ENCODE measurements around the gene NCDN.
A peak's percentile ranks its signal among the peaks of the same experiment; 100 is the strongest.

The NCDN gene

GRCh38 chr1:35600593-35600992 lies 43.0 kb downstream of the NCDN start:
- TF ChIP-seq, protein P1, sequence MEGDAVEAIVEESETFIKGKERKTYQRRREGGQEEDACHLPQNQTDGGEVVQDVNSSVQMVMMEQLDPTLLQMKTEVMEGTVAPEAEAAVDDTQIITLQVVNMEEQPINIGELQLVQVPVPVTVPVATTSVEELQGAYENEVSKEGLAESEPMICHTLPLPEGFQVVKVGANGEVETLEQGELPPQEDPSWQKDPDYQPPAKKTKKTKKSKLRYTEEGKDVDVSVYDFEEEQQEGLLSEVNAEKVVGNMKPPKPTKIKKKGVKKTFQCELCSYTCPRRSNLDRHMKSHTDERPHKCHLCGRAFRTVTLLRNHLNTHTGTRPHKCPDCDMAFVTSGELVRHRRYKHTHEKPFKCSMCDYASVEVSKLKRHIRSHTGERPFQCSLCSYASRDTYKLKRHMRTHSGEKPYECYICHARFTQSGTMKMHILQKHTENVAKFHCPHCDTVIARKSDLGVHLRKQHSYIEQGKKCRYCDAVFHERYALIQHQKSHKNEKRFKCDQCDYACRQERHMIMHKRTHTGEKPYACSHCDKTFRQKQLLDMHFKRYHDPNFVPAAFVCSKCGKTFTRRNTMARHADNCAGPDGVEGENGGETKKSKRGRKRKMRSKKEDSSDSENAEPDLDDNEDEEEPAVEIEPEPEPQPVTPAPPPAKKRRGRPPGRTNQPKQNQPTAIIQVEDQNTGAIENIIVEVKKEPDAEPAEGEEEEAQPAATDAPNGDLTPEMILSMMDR (conservative IDR thresholded peaks at IDR 0.05; ENCODE audit: low read depth, low read length) = no peak
- DNase-seq (ENCODE audit: low read depth) = no peak
- no peak overlapping the region for H3K4me3 ChIP-seq (ENCODE audit: low read depth, low read length)

DNA sequence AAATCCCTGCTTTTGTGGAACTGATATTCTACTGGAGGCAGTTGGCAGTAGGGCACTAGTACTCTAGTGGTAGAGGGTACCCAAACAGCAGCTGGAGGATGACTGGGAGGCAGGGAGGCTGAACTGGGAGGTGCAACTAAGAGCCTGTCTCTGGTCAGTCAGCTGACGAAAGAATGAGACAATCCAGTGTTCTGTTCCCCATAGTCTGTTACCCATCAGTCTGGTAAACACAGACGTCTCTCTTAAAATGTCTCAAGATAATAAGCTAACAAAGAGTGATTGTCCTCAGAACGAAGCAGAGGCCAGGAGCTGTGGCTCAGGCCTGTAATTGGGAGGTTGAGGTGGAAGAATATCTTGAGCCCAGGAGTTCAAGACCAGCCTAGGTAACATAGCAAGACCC lies 45.9 kb downstream of the NCDN start:
- DNase-seq (ENCODE audit: low read depth) = peak; percentile 13
- TF ChIP-seq, protein P1 (conservative IDR thresholded peaks at IDR 0.05; ENCODE audit: low read depth, low read length) = no peak
- no peak overlapping the region for H3K4me3 ChIP-seq (ENCODE audit: low read depth, low read length)

DNA sequence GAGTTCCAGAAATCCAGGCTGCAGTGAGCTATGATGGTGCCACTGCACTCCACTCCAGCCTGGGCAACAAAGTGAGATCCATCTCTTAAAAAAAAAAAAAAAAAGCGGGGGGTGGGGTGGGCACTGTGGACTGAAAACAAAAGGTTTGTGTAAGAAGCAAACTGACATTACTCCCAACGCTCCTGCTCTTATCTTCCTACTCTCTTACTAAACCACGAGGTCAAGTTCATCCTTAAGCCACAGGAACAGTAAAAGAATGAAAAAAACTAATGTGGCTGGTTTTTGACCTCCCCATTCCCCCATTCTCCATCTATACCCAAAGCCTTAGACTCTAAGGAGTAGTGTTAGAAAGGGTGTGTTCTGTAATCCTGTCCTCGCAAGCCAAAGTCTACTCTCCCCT lies 46.3 kb downstream of the NCDN start:
- TF ChIP-seq, protein P1 (conservative IDR thresholded peaks at IDR 0.05; ENCODE audit: low read depth, low read length) = no peak
- peak; percentile 42 for DNase-seq (ENCODE audit: low read depth)
- no peak overlapping the region for H3K4me3 ChIP-seq (ENCODE audit: low read depth, low read length)

- TF ChIP-seq, protein P1 (conservative IDR thresholded peaks at IDR 0.05; ENCODE audit: low read depth, low read length) = no peak
- H3K4me3 ChIP-seq (ENCODE audit: low read depth, low read length) = no peak overlapping the region
- DNase-seq (ENCODE audit: low read depth) = peak; percentile 8
Observed at GRCh38 chr1:35605071-35605866, 47.7 kb downstream of the NCDN start.

- TF ChIP-seq, protein P1 (conservative IDR thresholded peaks at IDR 0.05; ENCODE audit: low read depth, low read length) = no peak
- peak; percentile 62 for DNase-seq (ENCODE audit: low read depth)
Observed at GRCh38 chr1:35605867-35606182, 48.2 kb downstream of the NCDN start.

GRCh38 chr1:35611655-35612054 lies 54.1 kb downstream of the NCDN start:
- H3K4me3 ChIP-seq (ENCODE audit: low read depth, low read length) = no peak overlapping the region
- no peak for DNase-seq (ENCODE audit: low read depth)
- TF ChIP-seq, protein P1 (conservative IDR thresholded peaks at IDR 0.05; ENCODE audit: low read depth, low read length) = no peak

More at GRCh38 chr1:35605867-35606182, 48.2 kb downstream of the NCDN start:
- H3K4me3 ChIP-seq (ENCODE audit: low read depth, low read length) = no peak overlapping the region

DNA sequence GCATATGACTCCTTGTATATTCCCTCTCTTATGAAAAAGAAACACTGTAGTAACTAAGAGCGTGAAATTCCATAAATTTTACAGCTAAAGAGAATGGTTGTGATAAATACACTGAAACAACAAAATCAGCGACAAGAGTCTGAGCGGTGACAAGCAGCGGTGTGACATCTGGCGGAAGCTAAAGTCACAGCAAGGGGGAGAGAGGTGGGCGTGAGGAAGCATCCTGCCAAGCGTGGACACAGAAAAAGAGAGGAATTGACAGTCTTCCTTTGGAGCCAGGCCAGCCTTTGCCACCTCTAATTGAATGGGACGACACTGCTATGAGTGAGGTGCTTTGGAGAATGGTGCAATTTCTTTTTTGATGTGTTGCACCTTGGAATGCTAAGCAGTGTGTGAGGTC lies 57.8 kb downstream of the NCDN start:
- H3K4me3 ChIP-seq (ENCODE audit: low read depth, low read length) = no peak overlapping the region
- no peak for DNase-seq (ENCODE audit: low read depth)
- TF ChIP-seq, protein P1 (conservative IDR thresholded peaks at IDR 0.05; ENCODE audit: low read depth, low read length) = no peak
